NCI-H2171 (cell line): ENCODE measurements around the gene ZNF674.
A peak's percentile ranks its signal among the peaks of the same experiment; 100 is the strongest.

ENCODE experiments used
- DNase-seq: peaks from one replicate; lab custom pipeline; 2025; lab: John Stamatoyannopoulos, UW

The ZNF674 gene

GRCh38 chrX:46545111-46546005 is at the start of gene ZNF674:
Gene ZNF674 (minus strand): TSS chrX:46545421. CDS start chrX:46542087, 3,334 bp downstream.
- peak; percentile 87 for DNase-seq

- DNase-seq, result no peak
These were observed 44.9 kb upstream of the ZNF674 start for GRCh38 chrX:46589977-46590723.

- no peak for DNase-seq
These were observed 43.0 kb upstream of the ZNF674 start for GRCh38 chrX:46588263-46588662.

- no peak for DNase-seq
These were observed 42.5 kb upstream of the ZNF674 start for GRCh38 chrX:46587753-46588171.

GRCh38 chrX:46587158-46587557 is 41.9 kb upstream of the ZNF674 start:
- no peak for DNase-seq

GRCh38 chrX:46584736-46585135 is 39.5 kb upstream of the ZNF674 start:
- no peak for DNase-seq

- no peak for DNase-seq
These were observed 37.7 kb upstream of the ZNF674 start for GRCh38 chrX:46582966-46583365.

- no peak for DNase-seq
These were observed 37.1 kb upstream of the ZNF674 start for GRCh38 chrX:46582325-46582724.

- no peak for DNase-seq
These were observed 35.4 kb upstream of the ZNF674 start for GRCh38 chrX:46580613-46581012.

GRCh38 chrX:46579250-46579649 is 34.0 kb upstream of the ZNF674 start:
- no peak for DNase-seq

- DNase-seq, result no peak
These were observed 32.2 kb upstream of the ZNF674 start for GRCh38 chrX:46577221-46578005.

- DNase-seq, result no peak
These were observed 31.2 kb upstream of the ZNF674 start for GRCh38 chrX:46576458-46576857.

- DNase-seq, result no peak
These were observed 30.8 kb upstream of the ZNF674 start for GRCh38 chrX:46575991-46576392.

- DNase-seq, result no peak
These were observed 30.4 kb upstream of the ZNF674 start for GRCh38 chrX:46575586-46575985.

- DNase-seq, result peak; percentile 47
These were observed 29.7 kb upstream of the ZNF674 start for GRCh38 chrX:46574774-46575381.

- DNase-seq, result peak; percentile 26
These were observed 28.9 kb upstream of the ZNF674 start for GRCh38 chrX:46573892-46574773.

- DNase-seq, result peak; percentile 52
These were observed 28.2 kb upstream of the ZNF674 start, which contains the start of gene CHST7 for GRCh38 chrX:46573331-46573891. Gene CHST7 (plus strand): TSS chrX:46573765. CDS start chrX:46573932, 167 bp downstream.

- no peak for DNase-seq
These were observed 27.2 kb upstream of the ZNF674 start for GRCh38 chrX:46572340-46572936.

- no peak for DNase-seq
These were observed 26.5 kb upstream of the ZNF674 start for GRCh38 chrX:46571423-46572339.
